ENCODE measurements around the gene TMPRSS4.
A peak's percentile ranks its signal among the peaks of the same experiment; 100 is the strongest.

TMPRSS4 gene

DNA sequence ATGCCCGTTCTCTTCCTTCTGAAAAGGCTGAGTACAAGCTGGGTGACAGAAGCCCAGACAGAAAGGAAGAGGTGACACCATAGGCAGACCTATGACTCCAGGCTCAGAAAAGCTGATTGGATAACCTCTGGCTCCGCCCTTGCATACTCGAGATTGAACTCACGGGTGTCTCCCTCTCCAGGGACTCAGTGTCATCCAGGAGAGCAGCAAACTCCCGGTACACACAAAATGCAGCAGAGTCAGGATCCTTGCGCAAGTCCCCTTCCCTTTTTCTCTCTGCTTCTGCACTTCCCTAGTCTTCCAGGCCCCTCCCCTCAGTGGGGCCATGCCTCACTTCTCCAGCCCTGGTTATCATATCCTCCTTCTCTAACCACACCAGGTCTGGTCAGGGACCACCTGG lies 65.9 kb downstream of the TMPRSS4 start:
- ATAC-seq (replicated peaks; ENCODE audit: extremely low read depth, poor library complexity, severe bottlenecking) (no peak), DNase-seq (ENCODE audit: low spot score in 2 of 2) (no peak)
- H3K9me3 Mint-ChIP-seq: no peaks in the 10 kb centered on the region
- H3K27me3 Mint-ChIP-seq: peaks cover 72% of the 10 kb centered on the region
- peaks cover 2% of the 10 kb centered on the region for H3K36me3 Mint-ChIP-seq (ENCODE audit: insufficient read depth)
- no peak overlapping the region for H3K4me3 Mint-ChIP-seq
- no peaks in the 10 kb centered on the region for H3K4me1 Mint-ChIP-seq
- H3K27ac Mint-ChIP-seq (ENCODE audit: low read depth): no peak overlapping the region

DNA sequence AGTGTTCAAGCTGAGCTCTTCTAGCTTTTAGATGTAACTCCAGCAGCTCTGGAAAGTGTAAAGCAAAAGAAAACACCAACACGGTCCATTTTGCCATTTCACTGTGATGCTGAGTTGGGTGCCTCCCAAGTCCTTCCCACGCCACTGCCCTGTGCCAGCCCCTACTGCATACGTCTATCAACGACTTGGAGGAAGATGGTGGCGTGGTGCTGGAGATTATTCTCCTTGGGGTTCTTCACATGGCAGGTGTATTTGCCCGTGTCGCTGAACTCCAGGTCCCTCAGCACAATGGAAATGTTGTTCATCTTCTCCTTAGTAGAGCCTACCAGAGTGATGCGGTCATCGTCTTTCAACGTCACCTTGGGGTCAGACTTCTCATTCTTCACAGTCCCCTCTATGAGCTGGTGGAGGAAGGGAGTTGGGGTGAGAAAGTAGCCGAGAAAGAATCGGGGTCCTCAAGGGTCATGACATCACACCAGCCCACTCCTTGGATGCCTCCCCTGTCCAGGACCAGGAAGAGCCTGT lies 66.8 kb downstream of the TMPRSS4 start:
- no peaks in the 10 kb centered on the region for H3K4me1 Mint-ChIP-seq
- no peak overlapping the region for H3K27ac Mint-ChIP-seq (ENCODE audit: low read depth)
- DNase-seq (ENCODE audit: low spot score in 2 of 2): no peak
- H3K27me3 Mint-ChIP-seq: peaks cover 63% of the 10 kb centered on the region
- H3K36me3 Mint-ChIP-seq (ENCODE audit: insufficient read depth): peaks cover 2% of the 10 kb centered on the region
- no peaks in the 10 kb centered on the region for H3K9me3 Mint-ChIP-seq
- no peak for ATAC-seq (replicated peaks; ENCODE audit: extremely low read depth, poor library complexity, severe bottlenecking)
- H3K4me3 Mint-ChIP-seq: no peak overlapping the region

DNA sequence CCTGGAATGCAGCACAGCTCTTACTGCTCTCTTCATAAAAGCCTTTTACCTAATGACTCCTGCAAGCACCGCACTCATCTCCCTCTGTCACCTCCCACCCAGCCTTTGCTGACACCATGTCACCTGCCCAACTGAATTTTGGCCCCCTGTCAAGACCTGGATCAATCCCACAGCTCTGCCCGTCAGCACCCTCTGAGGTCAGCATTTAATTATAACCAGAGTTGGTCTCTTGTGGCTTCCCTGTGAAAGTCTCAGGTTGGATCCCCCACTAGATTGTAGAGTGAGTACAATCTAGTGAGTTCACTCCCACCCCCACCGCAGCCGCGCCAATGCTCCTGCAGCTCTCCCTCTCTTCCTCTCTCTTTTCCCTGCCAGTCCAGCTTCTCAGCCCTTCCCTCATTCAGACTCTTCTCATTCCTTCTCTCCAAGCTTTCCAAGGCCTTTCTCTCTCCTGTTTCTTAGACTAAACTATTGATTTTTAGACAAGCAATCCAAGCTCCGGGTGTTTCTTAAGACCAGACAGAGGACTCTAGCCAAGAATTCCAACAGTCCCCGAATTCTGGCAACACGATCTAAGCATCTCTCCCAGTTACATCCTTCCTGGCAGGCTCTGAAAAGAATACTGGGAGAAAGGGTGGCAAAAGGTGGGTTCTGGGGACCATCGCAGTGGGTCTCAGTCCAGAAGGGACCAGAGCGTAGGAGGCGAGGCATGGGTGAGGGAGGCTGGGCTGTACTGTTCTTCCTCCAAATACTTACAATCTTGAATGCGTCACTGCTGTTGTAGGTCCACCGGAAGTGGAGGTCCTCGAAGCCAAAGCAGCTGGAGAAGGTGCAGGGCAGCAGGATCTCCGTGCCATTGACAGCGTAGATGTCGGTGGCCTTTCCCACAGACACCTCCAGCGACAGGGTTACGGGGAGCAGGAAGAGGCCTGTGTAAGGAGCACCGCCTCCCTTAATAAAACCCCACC lies 67.7 kb downstream of the TMPRSS4 start:
- no peak for ATAC-seq (replicated peaks; ENCODE audit: extremely low read depth, poor library complexity, severe bottlenecking)
- H3K9me3 Mint-ChIP-seq: no peaks in the 10 kb centered on the region
- peaks cover 54% of the 10 kb centered on the region for H3K27me3 Mint-ChIP-seq
- peaks cover 2% of the 10 kb centered on the region for H3K36me3 Mint-ChIP-seq (ENCODE audit: insufficient read depth)
- no peak for DNase-seq (ENCODE audit: low spot score in 2 of 2)
- peak overlapping the region; percentile 74 for H3K4me3 Mint-ChIP-seq
- H3K27ac Mint-ChIP-seq (ENCODE audit: low read depth): no peak overlapping the region
- no peaks in the 10 kb centered on the region for H3K4me1 Mint-ChIP-seq

- Mint-ChIP-seq H3K4me3 (peak overlapping the region; percentile 74), H3K9me3 (no peaks in the 10 kb centered on the region), H3K36me3 (ENCODE audit: insufficient read depth) (peaks cover 2% of the 10 kb centered on the region), H3K4me1 (no peaks in the 10 kb centered on the region), H3K27ac (ENCODE audit: low read depth) (no peak overlapping the region), H3K27me3 (peaks cover 45% of the 10 kb centered on the region)
- peak; percentile 71 to 80 for DNase-seq (ENCODE audit: low spot score in 2 of 2)
- peak; percentile 79 for ATAC-seq (replicated peaks; ENCODE audit: extremely low read depth, poor library complexity, severe bottlenecking)
Measured at GRCh38 chr11:118145285-118146227, 68.7 kb downstream of the TMPRSS4 start.

DNA sequence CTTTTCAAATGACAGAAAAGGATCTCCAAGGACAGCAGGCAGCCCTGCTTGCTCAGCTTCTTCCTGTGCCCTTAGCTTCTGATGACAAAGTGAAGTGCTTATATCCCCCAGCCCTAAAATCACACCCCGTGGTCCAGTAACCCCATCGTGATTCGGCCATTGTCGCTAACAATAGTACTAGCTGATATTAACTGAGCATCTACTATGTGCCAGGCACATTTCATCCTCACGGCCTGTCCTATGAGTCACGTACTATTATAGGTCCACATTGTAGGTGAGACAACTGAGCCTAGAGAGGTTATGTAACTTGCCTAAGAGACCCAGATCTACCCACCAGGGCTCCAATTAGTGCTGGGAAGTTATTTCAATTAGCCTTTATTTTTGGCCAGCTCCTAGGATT lies 69.7 kb downstream of the TMPRSS4 start:
- peak overlapping the region; percentile 74 for H3K4me3 Mint-ChIP-seq
- DNase-seq (ENCODE audit: low spot score in 2 of 2) (no peak), ATAC-seq (replicated peaks; ENCODE audit: extremely low read depth, poor library complexity, severe bottlenecking) (no peak)
- peaks cover 45% of the 10 kb centered on the region for H3K27me3 Mint-ChIP-seq
- no peak overlapping the region for H3K27ac Mint-ChIP-seq (ENCODE audit: low read depth)
- H3K9me3 Mint-ChIP-seq: no peaks in the 10 kb centered on the region
- peaks cover 2% of the 10 kb centered on the region for H3K36me3 Mint-ChIP-seq (ENCODE audit: insufficient read depth)
- no peaks in the 10 kb centered on the region for H3K4me1 Mint-ChIP-seq

GRCh38 chr11:118147502-118147901 lies 70.6 kb downstream of the TMPRSS4 start:
- H3K27me3 Mint-ChIP-seq: peaks cover 36% of the 10 kb centered on the region
- no peaks in the 10 kb centered on the region for H3K9me3 Mint-ChIP-seq
- H3K36me3 Mint-ChIP-seq (ENCODE audit: insufficient read depth): peaks cover 4% of the 10 kb centered on the region
- no peak overlapping the region for H3K27ac Mint-ChIP-seq (ENCODE audit: low read depth)
- DNase-seq (ENCODE audit: low spot score in 2 of 2) (no peak), ATAC-seq (replicated peaks; ENCODE audit: extremely low read depth, poor library complexity, severe bottlenecking) (no peak)
- no peaks in the 10 kb centered on the region for H3K4me1 Mint-ChIP-seq
- no peak overlapping the region for H3K4me3 Mint-ChIP-seq

- DNase-seq (ENCODE audit: low spot score in 2 of 2) (no peak), ATAC-seq (replicated peaks; ENCODE audit: extremely low read depth, poor library complexity, severe bottlenecking) (no peak)
- H3K4me1 Mint-ChIP-seq: no peaks in the 10 kb centered on the region
- peaks cover 4% of the 10 kb centered on the region for H3K36me3 Mint-ChIP-seq (ENCODE audit: insufficient read depth)
- H3K4me3 Mint-ChIP-seq: no peak overlapping the region
- H3K27ac Mint-ChIP-seq (ENCODE audit: low read depth): no peak overlapping the region
- peaks cover 31% of the 10 kb centered on the region for H3K27me3 Mint-ChIP-seq
- H3K9me3 Mint-ChIP-seq: no peaks in the 10 kb centered on the region
Measured at GRCh38 chr11:118148240-118148639, 71.4 kb downstream of the TMPRSS4 start.

DNA sequence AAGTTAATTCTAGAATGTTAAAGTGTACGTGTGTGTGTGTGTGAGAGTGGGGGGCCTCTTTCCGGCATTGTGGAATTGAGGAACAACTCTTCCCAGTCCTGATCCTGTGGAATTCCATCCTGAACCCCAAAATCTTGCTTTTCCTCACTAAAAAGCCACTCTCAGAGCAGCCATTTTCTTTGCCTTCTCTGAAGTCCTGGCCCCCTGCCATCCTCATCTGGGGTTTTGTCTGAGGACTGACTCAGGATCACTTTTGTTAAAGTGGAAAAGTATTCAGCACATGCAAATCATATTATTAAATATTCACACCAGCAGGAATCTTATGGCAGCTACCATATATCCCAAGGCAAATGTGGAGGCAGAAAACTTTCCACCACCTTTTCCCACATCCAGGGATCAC lies 72.0 kb downstream of the TMPRSS4 start:
- DNase-seq (ENCODE audit: low spot score in 2 of 2): no peak
- no peak overlapping the region for H3K4me3 Mint-ChIP-seq
- H3K4me1 Mint-ChIP-seq: peaks cover 6% of the 10 kb centered on the region
- peaks cover 31% of the 10 kb centered on the region for H3K27me3 Mint-ChIP-seq
- no peak for ATAC-seq (replicated peaks; ENCODE audit: extremely low read depth, poor library complexity, severe bottlenecking)
- H3K36me3 Mint-ChIP-seq (ENCODE audit: insufficient read depth): peaks cover 4% of the 10 kb centered on the region
- H3K27ac Mint-ChIP-seq (ENCODE audit: low read depth): no peak overlapping the region
- no peaks in the 10 kb centered on the region for H3K9me3 Mint-ChIP-seq

- no peaks in the 10 kb centered on the region for H3K9me3 Mint-ChIP-seq
- no peak for DNase-seq (ENCODE audit: low spot score in 2 of 2)
- peaks cover 8% of the 10 kb centered on the region for H3K4me1 Mint-ChIP-seq
- no peak overlapping the region for H3K27ac Mint-ChIP-seq (ENCODE audit: low read depth)
- no peak for ATAC-seq (replicated peaks; ENCODE audit: extremely low read depth, poor library complexity, severe bottlenecking)
- peaks cover 31% of the 10 kb centered on the region for H3K27me3 Mint-ChIP-seq
- peaks cover 6% of the 10 kb centered on the region for H3K36me3 Mint-ChIP-seq (ENCODE audit: insufficient read depth)
- H3K4me3 Mint-ChIP-seq: no peak overlapping the region
Measured at GRCh38 chr11:118149493-118149892, 72.6 kb downstream of the TMPRSS4 start.

DNA sequence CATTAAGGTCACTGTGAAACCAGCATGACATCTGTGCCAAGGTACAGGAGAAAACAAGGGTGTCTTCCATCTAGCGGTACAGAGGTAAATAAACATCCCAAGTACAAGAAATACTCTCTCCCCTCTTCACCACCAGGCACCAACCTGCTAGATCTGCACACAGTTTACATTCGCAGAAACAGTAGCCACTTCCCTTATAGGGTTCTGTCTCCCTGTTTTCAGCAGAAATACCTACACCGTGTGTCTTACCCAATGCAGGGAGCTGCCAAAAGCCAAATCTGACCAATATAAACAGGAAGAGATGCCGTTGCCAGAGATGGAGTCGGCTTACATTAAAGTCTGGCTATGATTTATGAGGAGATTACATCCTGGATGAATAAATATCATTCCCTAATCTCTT lies 74.6 kb downstream of the TMPRSS4 start:
- no peak overlapping the region for H3K27ac Mint-ChIP-seq (ENCODE audit: low read depth)
- H3K27me3 Mint-ChIP-seq: peaks cover 45% of the 10 kb centered on the region
- H3K4me1 Mint-ChIP-seq: peaks cover 11% of the 10 kb centered on the region
- no peak for DNase-seq (ENCODE audit: low spot score in 2 of 2)
- no peaks in the 10 kb centered on the region for H3K9me3 Mint-ChIP-seq
- no peak for ATAC-seq (replicated peaks; ENCODE audit: extremely low read depth, poor library complexity, severe bottlenecking)
- no peak overlapping the region for H3K4me3 Mint-ChIP-seq
- H3K36me3 Mint-ChIP-seq (ENCODE audit: insufficient read depth): peaks cover 5% of the 10 kb centered on the region

DNA sequence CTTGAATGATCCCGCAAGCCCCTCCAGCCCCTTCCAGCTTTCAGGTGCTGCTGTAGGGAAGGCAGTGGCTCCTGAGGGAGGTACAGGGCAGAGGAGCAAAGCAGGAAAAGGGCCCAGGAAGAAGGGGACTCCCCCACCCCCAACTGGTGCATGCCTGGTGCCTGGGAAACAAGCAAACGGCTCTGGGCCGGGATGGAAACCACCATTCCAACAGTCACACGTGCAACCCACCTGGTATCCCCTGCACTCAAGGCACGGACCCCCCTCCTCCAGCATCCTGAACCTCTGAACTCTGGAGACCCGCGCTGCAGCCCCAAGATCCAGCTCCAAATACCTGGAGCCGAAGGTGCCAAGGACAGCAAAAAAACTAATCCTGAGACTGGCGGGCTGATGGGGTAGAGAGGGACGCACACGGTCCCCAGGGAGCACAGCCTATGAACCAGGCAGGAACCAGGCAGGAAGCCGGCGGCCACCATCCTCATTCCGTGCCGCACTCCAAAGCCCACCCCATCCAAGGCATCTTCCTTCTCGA lies 75.2 kb downstream of the TMPRSS4 start:
- peaks cover 5% of the 10 kb centered on the region for H3K36me3 Mint-ChIP-seq (ENCODE audit: insufficient read depth)
- DNase-seq (ENCODE audit: low spot score in 2 of 2): no peak
- H3K27me3 Mint-ChIP-seq: peaks cover 51% of the 10 kb centered on the region
- ATAC-seq (replicated peaks; ENCODE audit: extremely low read depth, poor library complexity, severe bottlenecking): no peak
- H3K4me3 Mint-ChIP-seq: peak overlapping the region; percentile 54
- peaks cover 17% of the 10 kb centered on the region for H3K4me1 Mint-ChIP-seq
- H3K27ac Mint-ChIP-seq (ENCODE audit: low read depth): no peak overlapping the region
- H3K9me3 Mint-ChIP-seq: no peaks in the 10 kb centered on the region
